HG03039 (cell line): Measurements from ENCODE around the gene HOXC10.

Source experiments
- ATAC-seq: cut with Tn5 transposase; IDR thresholded peaks from one replicate; pipeline ENCODE4 v1.9.1; 2021; ENCODE audit warnings: mild to moderate bottlenecking, moderate library complexity; ENCODE audit not compliant: unreplicated experiment

HOXC10 gene

GRCh38 chr12:53963434-53964314, 21.3 kb upstream of the HOXC10 start:
- ATAC-seq = no peak

DNA sequence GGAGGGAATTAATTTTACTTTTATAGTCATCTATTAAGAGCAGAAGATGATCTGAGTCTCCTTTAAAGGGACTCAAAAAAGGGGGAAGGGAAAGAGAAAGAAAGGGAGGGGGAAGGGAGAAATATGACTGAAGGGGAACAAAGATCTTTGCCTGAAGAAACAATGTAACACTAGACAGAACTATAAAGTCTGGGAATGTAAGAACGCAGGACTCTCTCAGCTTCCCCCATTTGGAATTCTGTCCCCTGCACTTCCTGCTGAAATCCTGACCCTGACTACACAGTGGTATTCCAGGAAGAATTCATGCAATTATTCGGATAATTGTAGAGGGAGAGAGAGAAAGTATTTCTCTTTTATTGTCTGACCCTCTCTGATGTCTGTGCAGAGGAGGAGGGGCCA, 20.6 kb upstream of the HOXC10 start:
- no peak for ATAC-seq

GRCh38 chr12:53965281-53966084, 19.5 kb upstream of the HOXC10 start:
- no peak for ATAC-seq

GRCh38 chr12:53966085-53966384, 18.9 kb upstream of the HOXC10 start:
- no peak for ATAC-seq

- no peak for ATAC-seq
These were observed 18.4 kb upstream of the HOXC10 start for GRCh38 chr12:53966385-53967133.

DNA sequence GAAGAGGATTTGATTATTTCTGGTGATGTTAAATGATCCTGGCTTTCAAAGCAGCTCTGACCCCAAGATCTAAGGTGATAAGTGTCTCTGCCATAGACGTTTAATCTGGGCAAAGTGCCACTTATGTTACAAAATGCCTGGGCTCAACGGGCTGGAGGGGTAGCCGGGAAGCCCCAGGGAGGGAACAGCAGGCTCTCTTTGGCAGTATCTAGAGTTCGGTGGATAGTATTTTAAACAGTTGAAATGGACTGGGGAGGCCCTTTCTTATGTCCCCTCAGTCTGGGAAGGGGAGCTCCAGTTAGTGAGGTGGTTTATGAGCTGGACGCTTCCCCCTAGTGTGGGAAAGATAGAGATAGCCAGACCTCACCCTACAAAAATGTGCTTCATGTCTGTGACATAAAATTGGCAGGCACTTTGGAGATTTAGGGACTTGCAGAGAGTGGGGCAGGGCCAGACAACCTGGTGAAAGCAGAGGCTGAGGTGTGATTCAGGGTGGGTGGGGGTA, 17.5 kb upstream of the HOXC10 start:
- no peak for ATAC-seq

DNA sequence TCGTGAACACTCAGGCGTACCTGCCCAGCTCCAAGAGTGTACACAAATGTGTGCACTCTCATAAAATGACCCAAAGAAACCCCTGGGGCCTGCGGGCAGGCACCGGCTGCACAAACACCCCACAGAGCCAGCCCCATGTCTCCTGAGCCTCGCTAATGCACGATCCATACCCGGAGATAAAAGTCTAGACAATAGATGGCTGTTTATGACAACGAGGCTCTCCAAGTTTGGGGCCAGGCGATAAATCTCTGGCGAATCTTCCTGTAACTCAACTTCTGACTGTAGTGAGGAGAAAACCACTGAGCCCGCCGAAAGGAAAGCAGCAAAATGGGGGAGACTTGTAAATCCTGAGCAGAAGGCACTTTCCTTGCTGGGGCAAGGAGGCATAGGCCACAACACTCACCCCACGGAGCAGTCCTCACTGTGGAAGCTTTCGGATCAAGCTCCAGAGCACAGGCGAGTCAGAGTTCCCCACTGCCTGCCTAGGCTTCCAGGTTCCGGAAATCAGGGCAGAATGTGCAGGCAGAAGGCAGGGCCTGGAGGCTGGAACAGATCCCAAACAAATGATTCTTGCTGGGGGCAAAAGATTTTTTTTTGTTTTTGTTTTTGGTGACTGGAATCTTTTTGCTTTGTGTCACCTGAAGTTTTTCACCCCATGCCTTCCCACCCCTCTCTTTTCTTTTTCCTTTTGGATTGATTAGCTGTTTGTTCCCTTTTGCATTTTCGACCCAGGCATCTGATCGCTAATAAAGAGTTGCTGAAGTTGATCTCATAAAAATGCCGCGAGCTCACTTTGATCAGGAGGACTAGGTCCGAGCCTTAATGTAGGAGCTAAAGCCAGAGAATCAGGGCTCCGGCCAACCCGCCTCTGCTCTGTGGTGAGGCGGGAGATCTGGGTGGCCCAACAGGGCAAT, 16.5 kb upstream of the HOXC10 start:
- ATAC-seq = no peak

DNA sequence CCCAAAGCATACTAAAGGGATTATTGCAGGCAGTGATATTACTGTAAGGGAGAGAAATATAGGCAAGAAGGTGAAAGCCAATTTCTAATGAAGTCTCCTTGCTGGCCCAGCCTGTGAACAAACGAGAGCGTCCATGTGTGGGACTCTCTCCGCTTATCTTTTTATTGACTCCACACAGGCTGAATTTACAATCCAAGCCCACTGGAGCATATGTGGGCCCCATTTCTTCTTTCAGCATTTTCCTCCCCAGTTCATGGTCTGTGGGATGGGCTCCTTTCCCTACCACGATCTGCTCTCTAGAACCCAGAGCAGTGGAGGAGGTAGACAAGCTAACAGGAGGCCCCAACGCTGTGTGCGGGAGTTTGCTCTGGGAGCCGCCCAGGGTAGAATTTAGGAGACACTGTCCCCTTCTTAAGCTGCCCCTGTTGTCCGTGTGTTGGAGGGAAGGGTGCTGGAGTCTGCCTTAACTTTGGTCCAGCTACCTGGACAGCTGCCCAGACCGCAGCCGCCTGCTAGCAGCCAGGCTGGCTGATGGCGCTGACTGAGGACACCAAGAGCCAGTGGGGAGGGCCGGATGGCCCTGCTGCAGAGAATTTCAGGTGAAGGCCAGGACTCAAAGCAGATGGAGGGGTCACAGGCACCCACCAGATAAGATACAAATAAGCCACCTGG, 15.2 kb upstream of the HOXC10 start:
- ATAC-seq = no peak

- ATAC-seq = no peak
These were observed 14.5 kb upstream of the HOXC10 start for GRCh38 chr12:53970451-53970850.

DNA sequence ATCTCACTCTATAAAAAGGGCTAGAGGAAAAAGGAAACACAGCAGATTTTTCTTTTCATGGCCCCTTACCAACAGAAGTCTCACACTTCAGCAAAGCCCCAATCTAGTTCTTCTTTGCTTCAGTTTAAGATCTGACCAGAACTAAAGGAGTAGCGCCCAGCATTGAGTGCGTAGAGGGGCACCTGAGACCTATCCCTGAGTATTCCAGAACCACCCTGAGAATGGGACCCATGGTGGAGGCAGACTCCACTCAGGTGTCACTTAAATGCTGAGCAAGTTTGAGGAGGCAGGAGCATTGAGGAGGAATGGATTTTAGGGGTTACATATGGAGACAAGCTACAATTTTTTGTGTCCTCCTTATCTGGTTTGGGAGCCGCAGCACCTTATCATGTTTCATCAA, 13.8 kb upstream of the HOXC10 start:
- no peak for ATAC-seq

DNA sequence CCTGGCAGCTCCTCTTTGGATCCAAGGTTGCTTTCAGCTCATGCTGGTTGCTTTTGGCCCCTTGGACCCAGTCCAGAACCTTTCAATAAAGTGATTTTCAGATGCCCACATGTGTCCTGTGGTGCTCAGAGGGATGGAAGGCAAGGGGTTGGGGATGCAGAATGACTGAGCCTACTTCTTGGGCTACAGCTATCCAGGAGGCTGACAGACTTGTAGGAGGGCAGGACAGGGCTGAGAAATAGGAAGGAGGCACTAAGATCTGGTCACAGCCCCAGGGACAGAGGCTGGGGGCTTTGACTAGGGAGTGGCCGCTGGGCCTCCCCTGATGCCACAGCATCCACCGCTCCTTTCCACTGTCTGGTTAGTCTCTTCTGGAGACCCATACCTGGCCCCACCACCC, 13.3 kb upstream of the HOXC10 start:
- ATAC-seq = no peak

- ATAC-seq = no peak
These were observed 12.7 kb upstream of the HOXC10 start for GRCh38 chr12:53972152-53972702.

- ATAC-seq = no peak
These were observed 12.2 kb upstream of the HOXC10 start, which contains the start of gene HOXC11 for GRCh38 chr12:53972722-53973235. TSS of gene HOXC11 (plus strand) at chr12:53973126. CDS start at chr12:53973242, 116 bp downstream.

GRCh38 chr12:53973236-53974042, 11.5 kb upstream of the HOXC10 start:
- no peak for ATAC-seq

GRCh38 chr12:53974084-53975063, 10.6 kb upstream of the HOXC10 start, which contains the start of gene HOTAIR:
TSS of gene HOTAIR (minus strand) at chr12:53974954.
- ATAC-seq = no peak

- no peak for ATAC-seq
These were observed 9.9 kb upstream of the HOXC10 start for GRCh38 chr12:53975064-53975471.
